GM12891 (cell line): ENCODE data around the gene CD44.

Experiments
- DNase-seq: peaks from one replicate; pipeline ENCODE4 v3.0.0; 2011; ENCODE audit warnings: low spot score; ENCODE audit not compliant: insufficient read length
- FAIRE-seq: peaks from 2 replicates; lab custom pipeline; 2011; peaks lifted over from hg19 to GRCh38; lab: Jason Lieb, UNC
- PAX5 ChIP-seq: IDR thresholded peaks from 2 replicates; pipeline ENCODE4 v1.6.1; 2011; ENCODE audit warnings: low read length, moderate library complexity, mild to moderate bottlenecking; ENCODE audit not compliant: insufficient read depth, severe bottlenecking
- POLR2A ChIP-seq: IDR thresholded peaks from 2 replicates; pipeline ENCODE4 v1.6.1; 2011; ENCODE audit warnings: low read depth, low read length, control low read depth
- POLR2AphosphoS5 ChIP-seq: IDR thresholded peaks from 2 replicates; pipeline ENCODE4 v1.6.1; 2011; ENCODE audit warnings: low read depth, low read length, control low read depth
- POU2F2 ChIP-seq: IDR thresholded peaks from 2 replicates; pipeline ENCODE4 v1.6.1; 2011; ENCODE audit warnings: low read depth, mild to moderate bottlenecking, control low read depth, low read length, moderate library complexity
- SPI1 ChIP-seq: IDR thresholded peaks from 2 replicates; pipeline ENCODE4 v1.6.1; 2011; ENCODE audit warnings: low read depth, low read length, control low read depth
- TAF1 ChIP-seq: IDR thresholded peaks from 2 replicates; pipeline ENCODE4 v1.6.1; 2011; ENCODE audit warnings: low read depth, low read length, control low read depth

CD44 gene

DNA sequence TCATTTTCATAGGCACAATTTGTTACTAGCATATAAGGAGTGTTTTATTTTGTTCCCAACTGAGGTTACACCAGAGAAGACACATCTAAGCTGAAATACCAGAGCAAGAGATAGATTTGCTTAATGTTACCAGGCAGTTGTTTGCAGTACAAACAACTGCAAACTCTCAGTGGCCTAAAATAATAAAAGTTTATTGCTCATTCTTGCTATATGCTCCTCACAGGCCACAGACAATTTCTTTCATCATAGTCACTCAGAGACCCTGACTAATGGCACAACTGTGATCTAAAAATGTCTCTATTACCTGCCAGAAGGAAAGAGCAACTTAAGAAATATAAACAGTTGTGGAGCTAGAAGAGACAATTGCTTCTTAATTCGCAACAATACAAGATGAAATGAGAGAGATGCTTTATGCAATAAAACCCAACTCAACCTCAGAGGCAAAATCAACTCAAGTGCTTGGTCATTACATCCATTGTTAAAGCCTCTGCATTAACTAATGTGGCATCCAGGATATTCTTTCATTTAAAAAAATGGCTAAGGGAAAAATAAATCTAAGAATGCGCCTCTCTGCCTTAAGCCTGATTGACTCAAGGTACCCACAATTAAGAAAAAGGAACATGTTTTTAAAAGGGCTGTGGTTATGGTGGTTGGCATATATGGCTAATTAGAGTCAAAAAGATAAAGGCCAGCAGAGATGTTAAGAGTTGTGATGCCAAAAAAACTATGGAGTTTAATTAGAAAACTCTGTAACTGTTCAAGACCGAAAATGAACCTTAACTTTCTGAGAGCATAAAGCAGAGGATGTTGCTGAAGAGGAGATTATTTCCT is 103.7 kb downstream of the CD44 start:
- TF ChIP-seq SPI1 = no peak
- no peak for TF ChIP-seq POU2F2
- no peak for TF ChIP-seq TAF1
- TF ChIP-seq POLR2A = no peak
- no peak for TF ChIP-seq POLR2AphosphoS5
- no peak for TF ChIP-seq PAX5
- DNase-seq (no peak), FAIRE-seq (peak; percentile 41)

DNA sequence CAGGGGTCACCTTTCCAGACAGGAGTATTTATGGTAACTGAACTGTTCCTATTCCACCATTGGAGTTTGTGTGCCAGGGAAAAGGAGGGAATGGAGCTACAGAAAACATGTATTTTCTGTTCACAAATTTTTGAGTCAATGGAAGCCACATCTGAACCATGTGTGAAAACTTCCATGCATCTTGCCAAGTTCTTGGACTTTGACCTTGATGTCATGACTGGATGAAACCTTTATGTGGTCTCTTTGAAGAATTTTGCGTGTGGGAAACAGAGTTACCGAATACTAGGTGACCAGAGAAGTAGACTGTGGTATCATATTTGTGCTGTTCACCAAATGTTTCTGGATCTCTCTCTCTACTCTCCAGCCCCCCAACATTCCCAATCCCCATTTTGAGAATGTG is 104.8 kb downstream of the CD44 start:
- no peak for FAIRE-seq
- DNase-seq = no peak
- no peak for TF ChIP-seq POLR2AphosphoS5
- no peak for TF ChIP-seq POLR2A
- no peak for TF ChIP-seq TAF1
- no peak for TF ChIP-seq SPI1

GRCh38 chr11:35245056-35245455 is 106.1 kb downstream of the CD44 start:
- no peak for FAIRE-seq
- no peak for DNase-seq
- TF ChIP-seq PAX5 (no peak), POLR2AphosphoS5 (no peak), SPI1 (no peak), POU2F2 (no peak), POLR2A (no peak), TAF1 (no peak)

DNA sequence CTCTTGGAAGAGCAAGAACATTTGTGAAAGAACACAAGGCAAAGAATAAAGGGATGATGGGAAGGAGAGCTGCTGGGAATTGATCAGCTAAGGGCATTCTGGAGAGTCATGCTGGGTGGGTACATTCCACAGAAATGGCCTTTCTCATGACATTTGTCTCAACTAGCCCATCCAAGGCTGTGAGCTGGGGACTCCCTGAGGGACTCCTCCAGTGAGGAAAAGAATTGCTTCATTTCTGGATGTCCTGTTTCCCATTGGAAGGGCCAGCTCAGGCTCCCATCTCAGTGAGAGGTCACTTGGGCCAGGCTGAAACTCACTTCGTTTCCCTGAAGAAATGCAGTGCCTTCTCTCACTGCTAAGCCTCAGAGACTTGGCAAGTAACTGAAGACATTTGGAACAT is 106.8 kb downstream of the CD44 start:
- no peak for FAIRE-seq
- DNase-seq = no peak
- no peak for TF ChIP-seq TAF1
- no peak for TF ChIP-seq POLR2A
- no peak for TF ChIP-seq PAX5
- no peak for TF ChIP-seq SPI1
- no peak for TF ChIP-seq POLR2AphosphoS5
- TF ChIP-seq POU2F2 = no peak

- no peak for DNase-seq
- no peak for TF ChIP-seq POLR2AphosphoS5
- TF ChIP-seq PAX5 = no peak
- no peak for TF ChIP-seq POU2F2
- no peak for TF ChIP-seq SPI1
- TF ChIP-seq POLR2A = no peak
- no peak for TF ChIP-seq TAF1
- no peak for FAIRE-seq
Measured at GRCh38 chr11:35246745-35247144, 107.8 kb downstream of the CD44 start.

- FAIRE-seq (no peak), DNase-seq (no peak)
- no peak for TF ChIP-seq POLR2AphosphoS5
- TF ChIP-seq SPI1 = no peak
- TF ChIP-seq TAF1 = no peak
- no peak for TF ChIP-seq PAX5
- TF ChIP-seq POU2F2 = no peak
- TF ChIP-seq POLR2A = no peak
Measured at GRCh38 chr11:35247428-35247827, 108.5 kb downstream of the CD44 start.

DNA sequence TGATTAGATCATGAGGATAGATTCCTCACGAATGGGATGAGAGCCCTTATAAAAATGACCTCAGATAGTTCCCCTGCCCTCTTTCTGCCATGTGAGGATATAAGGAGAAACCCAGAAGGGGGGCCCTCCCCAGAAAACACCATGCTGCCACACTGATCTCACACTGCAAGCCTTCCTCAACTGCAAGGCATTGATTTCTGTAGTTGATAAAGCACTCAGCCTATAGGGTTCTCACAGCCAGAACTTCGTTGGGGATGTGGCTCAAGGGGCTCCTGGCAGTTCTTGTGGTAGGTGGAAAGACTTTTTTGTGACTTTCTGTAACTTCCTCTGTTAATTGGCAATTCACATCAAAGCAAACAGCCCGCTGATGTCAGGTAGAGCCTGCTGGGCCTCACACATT is 108.9 kb downstream of the CD44 start:
- no peak for FAIRE-seq
- DNase-seq = no peak
- no peak for TF ChIP-seq POLR2A

DNA sequence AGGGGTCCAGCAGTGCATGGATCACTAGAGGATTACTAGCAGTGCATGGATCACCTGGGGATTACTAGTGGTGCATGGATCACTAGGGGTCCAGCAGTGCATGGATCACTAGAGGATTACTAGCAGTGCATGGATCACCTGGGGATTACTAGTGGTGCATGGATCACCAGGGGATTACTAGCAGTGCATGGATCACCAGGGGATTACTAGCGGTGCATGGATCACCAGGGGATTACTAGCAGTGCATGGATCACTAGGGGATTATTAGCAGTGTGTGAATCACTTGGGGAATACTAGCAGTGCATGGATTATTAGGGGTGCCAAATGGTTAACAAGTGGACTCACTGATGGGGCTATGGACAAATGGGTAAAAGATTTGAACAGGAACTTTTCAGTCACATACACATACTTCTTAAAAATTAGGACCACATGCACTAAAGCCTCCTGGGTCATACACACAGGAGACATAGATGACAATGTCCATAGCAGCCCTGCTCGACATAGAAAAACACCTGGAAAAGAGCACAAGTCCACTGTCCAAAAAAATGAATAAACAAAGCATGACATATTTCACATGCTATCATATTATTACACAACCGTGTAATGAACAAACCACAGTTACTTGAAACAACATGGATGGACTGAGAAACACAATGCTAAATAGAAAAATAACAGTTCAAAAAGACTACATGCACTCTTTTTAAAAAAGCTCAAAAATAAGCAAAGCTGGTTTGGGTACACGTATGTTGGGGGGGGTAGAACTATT is 109.8 kb downstream of the CD44 start:
- FAIRE-seq = peak; percentile 97
- TF ChIP-seq POLR2A = no peak
- no peak for TF ChIP-seq SPI1
- TF ChIP-seq PAX5 = no peak
- TF ChIP-seq TAF1 = no peak
- TF ChIP-seq POU2F2 = no peak
- TF ChIP-seq POLR2AphosphoS5 = no peak
- no peak for DNase-seq

GRCh38 chr11:35250192-35250591 is 111.2 kb downstream of the CD44 start:
- TF ChIP-seq TAF1 = no peak
- no peak for DNase-seq
- no peak for FAIRE-seq

GRCh38 chr11:35250621-35251020 is 111.7 kb downstream of the CD44 start:
- TF ChIP-seq POLR2AphosphoS5 = no peak
- TF ChIP-seq TAF1 = no peak
- no peak for TF ChIP-seq POLR2A
- TF ChIP-seq SPI1 = no peak
- no peak for TF ChIP-seq POU2F2
- no peak for TF ChIP-seq PAX5
- FAIRE-seq = no peak
- no peak for DNase-seq
